Neural cell (in vitro differentiated cells): ENCODE measurements around the gene ZBTB8A.

Source experiments
- EP300 ChIP-seq: fragments of 450-650 bp; conservative IDR thresholded peaks from 2 replicates; pipeline ENCODE4 v1.6.1; 2014; ENCODE audit warnings: antibody characterized with exemption, mild to moderate bottlenecking, moderate library complexity; ENCODE audit not compliant: poor library complexity, severe bottlenecking
- EZH2 ChIP-seq: fragments of 200-600, 300-800 bp; shearing (Covaris generic), sonication (generic); IDR thresholded peaks from 2 replicates; pipeline ENCODE4 v1.6.1; 2014; ENCODE audit warnings: antibody characterized with exemption, low read length, borderline replicate concordance, mild to moderate bottlenecking; ENCODE audit not compliant: insufficient read depth, poor library complexity, severe bottlenecking
- POLR2AphosphoS5 ChIP-seq: IDR thresholded peaks from 2 replicates; pipeline ENCODE4 v1.6.1; 2012
- RAD21 ChIP-seq: fragments of 450-650 bp; conservative IDR thresholded peaks from 2 replicates; pipeline ENCODE4 v1.6.1; 2014; ENCODE audit warnings: antibody characterized with exemption, mild to moderate bottlenecking, moderate library complexity
- TAF1 ChIP-seq: IDR thresholded peaks from 2 replicates; pipeline ENCODE4 v1.6.1; 2012; ENCODE audit warnings: low read depth
- TF ChIP-seq, protein P1 (sequence below): fragments of 450-650 bp; IDR thresholded peaks from 2 replicates; pipeline ENCODE4 v1.5.1; 2014; ENCODE audit warnings: antibody characterized with exemption, mild to moderate bottlenecking, moderate library complexity; ENCODE audit not compliant: poor library complexity, severe bottlenecking

DNA sequence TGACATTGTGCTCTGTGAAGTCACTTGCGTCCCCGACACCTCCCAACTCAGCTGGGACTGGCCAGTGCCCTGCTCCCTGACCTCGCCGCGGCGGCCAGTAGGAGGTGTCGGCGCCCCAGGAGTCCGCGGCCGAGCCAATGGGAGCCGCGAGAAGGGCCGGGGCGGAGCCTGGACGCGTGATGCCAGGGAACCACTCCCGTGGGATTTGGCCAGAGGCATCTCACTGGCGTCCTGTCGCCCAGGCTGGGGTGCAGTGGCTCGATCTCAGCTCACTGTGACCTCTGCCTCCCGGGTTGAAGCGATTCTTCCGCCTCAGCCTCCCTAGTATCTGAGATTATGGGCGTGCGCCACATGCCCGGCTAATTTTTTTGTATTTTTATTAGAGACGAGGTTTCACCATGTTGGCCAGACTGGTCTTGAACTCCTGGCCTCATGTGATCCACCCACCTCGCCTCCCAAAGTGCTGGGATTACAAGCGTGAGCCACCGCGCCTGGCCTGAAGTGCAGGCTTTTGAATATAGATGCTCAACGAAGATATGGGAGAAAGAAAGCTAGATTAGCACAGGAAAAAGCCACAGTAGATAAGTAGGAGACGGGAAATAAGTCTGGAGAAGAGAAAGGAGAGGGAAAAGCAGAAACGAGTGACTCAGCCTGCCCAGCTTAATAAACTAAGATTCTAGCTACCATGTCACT is 73.1 kb downstream of the ZBTB8A start:
- no peak for TF ChIP-seq POLR2AphosphoS5
- TF ChIP-seq, protein P1, sequence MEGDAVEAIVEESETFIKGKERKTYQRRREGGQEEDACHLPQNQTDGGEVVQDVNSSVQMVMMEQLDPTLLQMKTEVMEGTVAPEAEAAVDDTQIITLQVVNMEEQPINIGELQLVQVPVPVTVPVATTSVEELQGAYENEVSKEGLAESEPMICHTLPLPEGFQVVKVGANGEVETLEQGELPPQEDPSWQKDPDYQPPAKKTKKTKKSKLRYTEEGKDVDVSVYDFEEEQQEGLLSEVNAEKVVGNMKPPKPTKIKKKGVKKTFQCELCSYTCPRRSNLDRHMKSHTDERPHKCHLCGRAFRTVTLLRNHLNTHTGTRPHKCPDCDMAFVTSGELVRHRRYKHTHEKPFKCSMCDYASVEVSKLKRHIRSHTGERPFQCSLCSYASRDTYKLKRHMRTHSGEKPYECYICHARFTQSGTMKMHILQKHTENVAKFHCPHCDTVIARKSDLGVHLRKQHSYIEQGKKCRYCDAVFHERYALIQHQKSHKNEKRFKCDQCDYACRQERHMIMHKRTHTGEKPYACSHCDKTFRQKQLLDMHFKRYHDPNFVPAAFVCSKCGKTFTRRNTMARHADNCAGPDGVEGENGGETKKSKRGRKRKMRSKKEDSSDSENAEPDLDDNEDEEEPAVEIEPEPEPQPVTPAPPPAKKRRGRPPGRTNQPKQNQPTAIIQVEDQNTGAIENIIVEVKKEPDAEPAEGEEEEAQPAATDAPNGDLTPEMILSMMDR = no peak
- TF ChIP-seq EP300 = no peak
- no peak for TF ChIP-seq TAF1
- no peak for TF ChIP-seq RAD21
- TF ChIP-seq EZH2 = no peak
